ENCODE data around the gene EIF1.
A peak's percentile ranks its signal among the peaks of the same experiment; 100 is the strongest.

EIF1 gene

GRCh38 chr17:41738077-41738800 lies 49.6 kb downstream of the EIF1 start:
- DNase-seq, result peak; percentile 72 to 85

DNA sequence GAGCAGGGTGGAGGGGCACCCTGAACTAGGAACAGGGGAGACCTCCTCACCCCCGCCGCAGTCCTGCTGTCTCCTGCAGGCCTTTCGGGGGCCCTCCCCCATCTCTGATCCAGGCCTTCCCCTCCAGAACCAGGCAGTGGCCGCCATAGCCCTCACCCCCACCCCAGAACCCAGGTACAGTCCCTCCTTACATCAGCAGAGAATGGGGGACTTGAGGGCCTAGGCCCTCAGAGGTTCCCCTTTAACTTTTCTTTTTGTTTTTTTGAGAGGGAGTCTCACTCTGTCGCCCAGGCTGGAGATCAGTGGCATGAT lies 50.1 kb downstream of the EIF1 start:
- no peak for DNase-seq

GRCh38 chr17:41739661-41740352 lies 51.1 kb downstream of the EIF1 start:
- no peak for DNase-seq

DNA sequence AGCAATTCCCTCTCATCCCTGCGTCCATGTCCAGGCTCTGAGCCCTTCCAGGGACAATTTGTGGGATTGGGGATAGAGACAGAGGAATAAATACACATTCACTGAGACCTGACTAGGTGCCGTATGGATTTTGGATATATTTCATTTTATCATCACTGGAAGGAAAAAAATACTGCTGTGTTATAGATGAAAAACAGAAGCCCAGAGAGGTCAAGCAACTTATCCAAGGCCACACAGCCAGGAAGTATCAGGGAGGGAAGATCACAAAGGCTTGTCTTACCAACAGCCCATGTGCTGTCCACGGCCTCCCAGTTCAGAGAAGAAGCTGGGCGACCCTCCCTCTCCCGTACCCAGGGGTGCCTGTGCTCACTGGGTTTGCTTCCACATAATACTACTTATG lies 51.8 kb downstream of the EIF1 start:
- no peak for DNase-seq

GRCh38 chr17:41741709-41742108 lies 53.0 kb downstream of the EIF1 start:
- no peak for DNase-seq
